ENCODE measurements around the gene CCL2.
"Not testable (repeated sequence)": the region's sequence is repeated elsewhere in the genome, so short reads cannot be mapped to it uniquely, and the experiment has no call there.

DNA sequence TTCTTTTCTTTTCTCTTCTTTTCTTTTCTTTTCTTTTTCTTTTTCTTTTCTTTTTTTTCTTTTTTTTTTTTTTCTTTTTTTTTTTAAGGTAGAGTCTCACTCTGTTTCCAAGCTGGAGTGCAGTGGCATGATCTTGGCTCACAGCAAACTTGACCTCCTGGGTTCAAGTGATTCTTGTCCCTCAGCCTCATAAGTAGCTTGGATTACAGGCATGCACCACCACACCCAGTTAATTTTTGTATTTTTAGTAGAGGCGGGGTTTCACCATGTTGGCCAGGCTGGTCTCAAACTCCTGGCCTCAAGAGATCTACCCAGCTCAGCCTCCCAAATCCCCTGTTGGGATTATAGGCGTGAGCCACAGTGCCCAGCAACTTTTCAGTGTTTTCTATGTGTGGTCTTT is 27.8 kb upstream of the CCL2 start:
- TF ChIP-seq POLR2A (IDR thresholded peaks at IDR 0.05), result not testable (repeated sequence)
- TF ChIP-seq, protein P1, sequence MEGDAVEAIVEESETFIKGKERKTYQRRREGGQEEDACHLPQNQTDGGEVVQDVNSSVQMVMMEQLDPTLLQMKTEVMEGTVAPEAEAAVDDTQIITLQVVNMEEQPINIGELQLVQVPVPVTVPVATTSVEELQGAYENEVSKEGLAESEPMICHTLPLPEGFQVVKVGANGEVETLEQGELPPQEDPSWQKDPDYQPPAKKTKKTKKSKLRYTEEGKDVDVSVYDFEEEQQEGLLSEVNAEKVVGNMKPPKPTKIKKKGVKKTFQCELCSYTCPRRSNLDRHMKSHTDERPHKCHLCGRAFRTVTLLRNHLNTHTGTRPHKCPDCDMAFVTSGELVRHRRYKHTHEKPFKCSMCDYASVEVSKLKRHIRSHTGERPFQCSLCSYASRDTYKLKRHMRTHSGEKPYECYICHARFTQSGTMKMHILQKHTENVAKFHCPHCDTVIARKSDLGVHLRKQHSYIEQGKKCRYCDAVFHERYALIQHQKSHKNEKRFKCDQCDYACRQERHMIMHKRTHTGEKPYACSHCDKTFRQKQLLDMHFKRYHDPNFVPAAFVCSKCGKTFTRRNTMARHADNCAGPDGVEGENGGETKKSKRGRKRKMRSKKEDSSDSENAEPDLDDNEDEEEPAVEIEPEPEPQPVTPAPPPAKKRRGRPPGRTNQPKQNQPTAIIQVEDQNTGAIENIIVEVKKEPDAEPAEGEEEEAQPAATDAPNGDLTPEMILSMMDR (IDR thresholded peaks at IDR 0.05), result not testable (repeated sequence)
